Kidney (tissue), 14 donors: ENCODE results near the gene RNF10. TPM values are rescaled to one million over a fixed set of nuclear protein-coding genes. Genes with fewer than 3 reads are reported as not detected.

ENCODE experiments used
- DNase-seq, 5 donors: peaks; one replicate each; pipeline ENCODE4 v3.0.0-alpha.2; 2013 to 2020
- FAIRE-seq: peaks from 2 replicates; lab custom pipeline; 2012; peaks lifted over from hg19 to GRCh38; lab: Jason Lieb, UNC
- H3K27ac ChIP-seq, 2 donors: one replicate each; pipeline ENCODE4 v1.7.0; 2013; ENCODE audit warnings: low read depth in 2 of 2, low read length in 2 of 2, inconsistent platforms in 1 of 2
- H3K27me3 ChIP-seq: one replicate; pipeline ENCODE4 v1.7.1; 2013; ENCODE audit warnings: low read length, inconsistent platforms; ENCODE audit not compliant: control insufficient read depth, insufficient read depth
- H3K36me3 ChIP-seq, 3 donors: one replicate each; pipeline versions ENCODE4 v1.7.0 to v1.7.1; 2013; ENCODE audit warnings: low read length in 3 of 3, control low read depth in 1 of 3, inconsistent platforms in 1 of 3; ENCODE audit not compliant: insufficient read depth in 3 of 3, control insufficient read depth in 2 of 3
- H3K4me1 ChIP-seq, 3 donors: one replicate each; pipeline versions ENCODE4 v1.7.0 to v1.7.1; 2013; ENCODE audit warnings: low read length in 3 of 3, inconsistent platforms in 1 of 3, low read depth in 1 of 3; ENCODE audit not compliant: control insufficient read depth in 2 of 3, insufficient read depth in 2 of 3
- H3K4me3 ChIP-seq, 3 donors: one replicate each; pipeline versions ENCODE4 v1.7.0 to v1.8.1; 2013; ENCODE audit warnings: low read length in 3 of 3, control low read depth in 1 of 3, inconsistent platforms in 1 of 3
- H3K9ac ChIP-seq, 3 donors: one replicate each; pipeline versions ENCODE4 v1.7.0 to v1.7.1; 2013; ENCODE audit warnings: low read length in 3 of 3, control low read depth in 1 of 3, inconsistent platforms in 1 of 3
- H3K9me3 ChIP-seq, 3 donors: one replicate each; pipeline versions ENCODE4 v1.7.0 to v1.7.1; 2013; ENCODE audit warnings: low read length in 3 of 3, control low read depth in 1 of 3, inconsistent platforms in 1 of 3; ENCODE audit not compliant: control insufficient read depth in 2 of 3, insufficient read depth in 1 of 3
- intact Hi-C: fragments of 100-400 bp; cut with DNase I; formaldehyde crosslinking; loops from one replicate; pipeline ENCODE4 v1.11.1; 2022
- polyA plus RNA-seq: library from polyadenylated mRNA; stranded (reverse); fragments of 350-450 nt; fragmentation: Illumina TruSeq; extraction: RNeasy Lipid Tissue Mini Kit (QIAGEN cat#74804); gene quantifications from one replicate; pipeline ENCODE4 v1.2.3, GENCODE V29; 2014; ENCODE audit warnings: low read depth, low replicate concordance; ENCODE audit not compliant: insufficient read depth
- total RNA-seq: library from RNA; stranded (reverse); fragmentation: NEBNext Ultra II Directional; extraction: Animal tissue kit (Norgen Biotek cat#: 25700); gene quantifications from one replicate; pipeline ENCODE4 v1.2.1, GENCODE V29; 2021
- TF ChIP-seq, protein P1 (sequence below): IDR thresholded peaks from 3 replicates; pipeline ENCODE4 v1.5.1; 2012; ENCODE audit warnings: mild to moderate bottlenecking, moderate library complexity, borderline replicate concordance; ENCODE audit not compliant: insufficient read depth; ENCODE audit errors: extremely low read depth
- donor health status: control.
- donor health status: control.
- donor health status: control.
- donor health status: control.
- donor health status: control.
- donor health status: DM: yes; HTN: yes; CAD: no.
- donor health status: Normal renal cell carcinoma (clear cell type).

RNF10 gene
- total and polyA plus RNA-seq, 2 donors from 2014 or later = 220 to 229 TPM

GRCh38 chr12:120488057-120488640, 46.0 kb upstream of the RNF10 start:
- no peak for DNase-seq
- TF ChIP-seq, protein P1, sequence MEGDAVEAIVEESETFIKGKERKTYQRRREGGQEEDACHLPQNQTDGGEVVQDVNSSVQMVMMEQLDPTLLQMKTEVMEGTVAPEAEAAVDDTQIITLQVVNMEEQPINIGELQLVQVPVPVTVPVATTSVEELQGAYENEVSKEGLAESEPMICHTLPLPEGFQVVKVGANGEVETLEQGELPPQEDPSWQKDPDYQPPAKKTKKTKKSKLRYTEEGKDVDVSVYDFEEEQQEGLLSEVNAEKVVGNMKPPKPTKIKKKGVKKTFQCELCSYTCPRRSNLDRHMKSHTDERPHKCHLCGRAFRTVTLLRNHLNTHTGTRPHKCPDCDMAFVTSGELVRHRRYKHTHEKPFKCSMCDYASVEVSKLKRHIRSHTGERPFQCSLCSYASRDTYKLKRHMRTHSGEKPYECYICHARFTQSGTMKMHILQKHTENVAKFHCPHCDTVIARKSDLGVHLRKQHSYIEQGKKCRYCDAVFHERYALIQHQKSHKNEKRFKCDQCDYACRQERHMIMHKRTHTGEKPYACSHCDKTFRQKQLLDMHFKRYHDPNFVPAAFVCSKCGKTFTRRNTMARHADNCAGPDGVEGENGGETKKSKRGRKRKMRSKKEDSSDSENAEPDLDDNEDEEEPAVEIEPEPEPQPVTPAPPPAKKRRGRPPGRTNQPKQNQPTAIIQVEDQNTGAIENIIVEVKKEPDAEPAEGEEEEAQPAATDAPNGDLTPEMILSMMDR = no peak
- intact Hi-C loops = no loop called here
- H3K27ac ChIP-seq = no peak overlapping the region
- H3K4me3 ChIP-seq = no peak overlapping the region
- H3K9ac ChIP-seq = no peak overlapping the region
- H3K4me1 ChIP-seq = no peaks in the 10 kb centered on the region
- no peaks in the 10 kb centered on the region for H3K9me3 ChIP-seq
- FAIRE-seq = no peak
- H3K27me3 ChIP-seq = no peaks in the 10 kb centered on the region
- no peaks in the 10 kb centered on the region for H3K36me3 ChIP-seq

GRCh38 chr12:120489018-120489417, 45.1 kb upstream of the RNF10 start:
- intact Hi-C loops = no loop called here
- Histone ChIP-seq H3K27ac (no peak overlapping the region), H3K36me3 (no peaks in the 10 kb centered on the region), H3K9me3 (no peaks in the 10 kb centered on the region), H3K9ac (no peak overlapping the region), H3K4me1 (no peaks in the 10 kb centered on the region), H3K4me3 (no peak overlapping the region), H3K27me3 (no peaks in the 10 kb centered on the region)
- TF ChIP-seq, protein P1 = no peak
- FAIRE-seq = no peak
- DNase-seq = no peak

DNA sequence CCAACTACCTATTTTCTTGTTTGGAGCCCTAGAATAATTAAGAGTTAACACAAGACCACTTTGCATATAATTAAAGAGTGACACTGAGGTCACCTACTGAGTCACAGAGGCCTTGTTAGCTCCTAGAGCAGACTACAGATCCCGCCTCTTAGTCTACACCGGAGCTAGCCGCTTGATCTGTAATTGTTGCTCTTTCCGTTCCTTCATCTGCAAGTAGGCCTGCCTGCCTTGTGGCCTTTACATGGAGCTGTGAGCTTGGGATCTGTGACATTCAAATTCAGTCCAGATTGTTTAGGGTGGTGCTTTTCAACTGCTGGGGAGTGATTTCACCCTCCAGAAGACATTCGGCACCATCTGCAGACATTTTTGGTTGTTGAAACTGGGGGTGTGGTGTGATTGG, 43.8 kb upstream of the RNF10 start:
- peaks cover 0 to 5% (median 0%) of the 10 kb centered on the region in 3 donors for H3K4me1 ChIP-seq
- H3K27ac ChIP-seq = no peak overlapping the region
- DNase-seq (no peak), FAIRE-seq (no peak)
- H3K27me3 ChIP-seq = no peaks in the 10 kb centered on the region
- no peaks in the 10 kb centered on the region for H3K9me3 ChIP-seq
- no peak overlapping the region for H3K9ac ChIP-seq
- intact Hi-C loops = no loop called here
- no peak overlapping the region for H3K4me3 ChIP-seq
- no peaks in the 10 kb centered on the region for H3K36me3 ChIP-seq
- TF ChIP-seq, protein P1 = no peak
